ENCODE measurements around the gene ATP6V1B1.

GRCh38 chr2:71006955-71007799 lies 71.5 kb downstream of the ATP6V1B1 start:
- TF ChIP-seq CTCF (IDR thresholded peaks at IDR 0.05): no peak
- no peak for TF ChIP-seq EP300 (IDR thresholded peaks at IDR 0.05)

Measured in tibial nerve (tissue), 4 donors.